MCF 10A (cell line): ENCODE measurements around the gene FGD5. TPM values are rescaled to one million over a fixed set of nuclear protein-coding genes. Genes with fewer than 3 reads are reported as not detected.

Source experiments
- BruUV-seq: library from RNA; stranded (reverse); fragments of 400-500 nt; replicated peaks from 2 replicates; lab custom pipeline; 2021; lab: Mats Ljungman, UMichigan
- CTCF ChIA-PET: fragments of 300-600 bp; sonication (Branson Sonifier 250); formaldehyde crosslinking; extraction: SDS; loops from one replicate; lab custom pipeline; 2021; ENCODE audit warnings: antibody characterized with exemption, inconsistent platforms; lab: Yijun Ruan, JAX
- POLR2A ChIA-PET: fragments of 300-600, 350-650 bp; sonication (Branson Sonifier 250); formaldehyde crosslinking; extraction: SDS; loops from one replicate; lab custom pipeline; 2020; ENCODE audit warnings: antibody characterized with exemption, inconsistent platforms; lab: Yijun Ruan, JAX
- DNase-seq: peaks from one replicate; pipeline ENCODE4 v3.0.0-alpha.2; 2018; ENCODE audit not compliant: unreplicated experiment
- H3K27ac Mint-ChIP-seq: one replicate; pipeline ENCODE4 v1.8.0; 2022; ENCODE audit warnings: mild to moderate bottlenecking, low read depth, mixed read lengths; ENCODE audit not compliant: unreplicated experiment
- H3K27me3 Mint-ChIP-seq: one replicate; pipeline ENCODE4 v1.8.0; 2022; ENCODE audit warnings: mixed read lengths; ENCODE audit not compliant: insufficient read depth, unreplicated experiment
- H3K36me3 Mint-ChIP-seq: one replicate; pipeline ENCODE4 v1.8.0; 2022; ENCODE audit warnings: mild to moderate bottlenecking, moderate library complexity, mixed read lengths; ENCODE audit not compliant: insufficient read depth, unreplicated experiment
- H3K4me1 Mint-ChIP-seq: one replicate; pipeline ENCODE4 v1.8.0; 2022; ENCODE audit warnings: mixed read lengths; ENCODE audit not compliant: insufficient read depth, unreplicated experiment
- H3K4me3 Mint-ChIP-seq: one replicate; pipeline ENCODE4 v1.8.0; 2022; ENCODE audit warnings: mild to moderate bottlenecking, moderate library complexity, mixed read lengths; ENCODE audit not compliant: unreplicated experiment
- H3K9me3 Mint-ChIP-seq: one replicate; pipeline ENCODE4 v1.8.0; 2022; ENCODE audit warnings: mixed read lengths; ENCODE audit not compliant: unreplicated experiment
- intact Hi-C: fragments of 100-400 bp; cut with micrococcal nuclease; formaldehyde crosslinking; loops from 2 replicates; pipeline ENCODE4 v1.14.1; 2022
- total RNA-seq: library from RNA; stranded (reverse); gene quantifications from 2 replicates; pipeline ENCODE4 v1.2.3, GENCODE V29; 2022
- TF ChIP-seq, protein P1 (sequence below): fragments of 200-600 bp; IDR thresholded peaks from one replicate; pipeline ENCODE4 v1.8.0; 2022; ENCODE audit warnings: antibody characterized with exemption, mild to moderate bottlenecking; ENCODE audit not compliant: unreplicated experiment

FGD5 gene
- total RNA-seq, 1 experiment from 2014 or later, result not detected

DNA sequence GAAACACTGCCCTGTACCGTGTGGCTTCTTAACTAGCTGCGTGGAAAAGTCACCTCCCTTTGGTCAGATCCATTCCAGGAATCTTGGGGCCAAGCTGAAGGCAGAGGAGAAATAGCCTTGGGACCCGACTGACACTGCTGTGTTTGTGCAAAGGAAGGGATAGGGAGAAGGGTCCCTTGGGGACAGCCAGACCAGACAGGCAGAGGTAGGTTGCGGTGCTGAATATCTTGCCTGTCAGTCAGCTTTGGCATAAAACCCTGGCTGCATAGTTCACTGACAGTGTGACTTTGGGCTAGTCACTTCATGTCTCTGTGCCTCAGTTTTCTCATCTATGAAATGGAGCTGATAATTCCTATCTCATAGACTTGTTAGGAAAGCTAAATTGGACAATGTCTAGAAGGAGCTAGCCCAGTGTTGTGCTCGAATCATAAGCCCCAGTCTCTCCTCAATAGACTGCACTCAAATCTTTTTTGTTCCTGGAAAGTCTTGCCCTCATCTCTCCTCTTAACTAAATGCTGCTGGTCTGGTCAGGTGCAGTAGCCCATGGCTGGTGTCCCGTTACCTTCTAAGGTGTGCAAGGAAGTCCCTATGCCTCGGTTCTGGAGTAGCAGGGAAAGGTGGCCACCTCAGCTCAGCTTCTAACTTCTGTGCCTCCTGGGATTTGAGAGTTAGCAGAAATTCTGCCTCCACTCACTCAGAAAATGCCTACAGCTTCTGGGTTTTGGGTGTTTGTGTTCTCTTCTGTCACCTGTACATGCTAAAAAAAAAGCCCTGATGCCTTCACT lies 25.8 kb downstream of the FGD5 start:
- no peaks in the 10 kb centered on the region for H3K9me3 Mint-ChIP-seq
- H3K4me3 Mint-ChIP-seq, result no peak overlapping the region
- peaks cover 66% of the 10 kb centered on the region for H3K27me3 Mint-ChIP-seq
- no TSS peak for BruUV-seq
- H3K36me3 Mint-ChIP-seq, result no peaks in the 10 kb centered on the region
- no peaks in the 10 kb centered on the region for H3K4me1 Mint-ChIP-seq
- CTCF ChIA-PET, result interaction anchor here (0.6 kb wide), 1 partner anchor 565 kb away, joined by 3 read pairs; no protein-coding TSS in a partner anchor
- H3K27ac Mint-ChIP-seq, result no peak overlapping the region
- TF ChIP-seq, protein P1, sequence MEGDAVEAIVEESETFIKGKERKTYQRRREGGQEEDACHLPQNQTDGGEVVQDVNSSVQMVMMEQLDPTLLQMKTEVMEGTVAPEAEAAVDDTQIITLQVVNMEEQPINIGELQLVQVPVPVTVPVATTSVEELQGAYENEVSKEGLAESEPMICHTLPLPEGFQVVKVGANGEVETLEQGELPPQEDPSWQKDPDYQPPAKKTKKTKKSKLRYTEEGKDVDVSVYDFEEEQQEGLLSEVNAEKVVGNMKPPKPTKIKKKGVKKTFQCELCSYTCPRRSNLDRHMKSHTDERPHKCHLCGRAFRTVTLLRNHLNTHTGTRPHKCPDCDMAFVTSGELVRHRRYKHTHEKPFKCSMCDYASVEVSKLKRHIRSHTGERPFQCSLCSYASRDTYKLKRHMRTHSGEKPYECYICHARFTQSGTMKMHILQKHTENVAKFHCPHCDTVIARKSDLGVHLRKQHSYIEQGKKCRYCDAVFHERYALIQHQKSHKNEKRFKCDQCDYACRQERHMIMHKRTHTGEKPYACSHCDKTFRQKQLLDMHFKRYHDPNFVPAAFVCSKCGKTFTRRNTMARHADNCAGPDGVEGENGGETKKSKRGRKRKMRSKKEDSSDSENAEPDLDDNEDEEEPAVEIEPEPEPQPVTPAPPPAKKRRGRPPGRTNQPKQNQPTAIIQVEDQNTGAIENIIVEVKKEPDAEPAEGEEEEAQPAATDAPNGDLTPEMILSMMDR, result no peak
- intact Hi-C loops, result no loop called here
- POLR2A ChIA-PET, result no interaction called here
- DNase-seq, result no peak

DNA sequence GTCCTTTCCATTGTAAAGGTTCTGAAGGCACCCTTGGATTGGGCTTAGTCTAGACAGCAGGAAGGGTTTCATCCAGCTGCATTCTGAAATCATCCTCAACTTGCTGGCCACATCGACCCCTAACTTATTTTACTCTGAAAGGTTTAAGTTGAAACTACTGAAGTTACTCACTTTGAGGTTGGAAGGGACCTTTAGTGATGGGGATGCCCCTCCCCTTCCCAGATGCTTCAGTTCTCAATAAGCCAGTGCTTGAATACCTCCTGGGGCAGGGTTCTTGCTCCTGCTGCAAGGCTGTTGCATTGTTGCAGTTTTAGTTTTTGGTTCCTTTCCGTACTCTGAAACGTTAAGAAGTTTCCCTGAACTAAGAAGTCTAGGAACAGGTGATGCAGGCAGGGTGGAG lies 26.4 kb downstream of the FGD5 start:
- BruUV-seq, result no TSS peak
- POLR2A ChIA-PET, result no interaction called here
- CTCF ChIA-PET, result no interaction called here
- no peaks in the 10 kb centered on the region for H3K4me1 Mint-ChIP-seq
- H3K27ac Mint-ChIP-seq, result no peak overlapping the region
- no peak for DNase-seq
- intact Hi-C loops, result no loop called here
- H3K27me3 Mint-ChIP-seq, result peaks cover 66% of the 10 kb centered on the region
- H3K9me3 Mint-ChIP-seq, result no peaks in the 10 kb centered on the region
- TF ChIP-seq, protein P1, result no peak
- no peaks in the 10 kb centered on the region for H3K36me3 Mint-ChIP-seq
- no peak overlapping the region for H3K4me3 Mint-ChIP-seq

DNA sequence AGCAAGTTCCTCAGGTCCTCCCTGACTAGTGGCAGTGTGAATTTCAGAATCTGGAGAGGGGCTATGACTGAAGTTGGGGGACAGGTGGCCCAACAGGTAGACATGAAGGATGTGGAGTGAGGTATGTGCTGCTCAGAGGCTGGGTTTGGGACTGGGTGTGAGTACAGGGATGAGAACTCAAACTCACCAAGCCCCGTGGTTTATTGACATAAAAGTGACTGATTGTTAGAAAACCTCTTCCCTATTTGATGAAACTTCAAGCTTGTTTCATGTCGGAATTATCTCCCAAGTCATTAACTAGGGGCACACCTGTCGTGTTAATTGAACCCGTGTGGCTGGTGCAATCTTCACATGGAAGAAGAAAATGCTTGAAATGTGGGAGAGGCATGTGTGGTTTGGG lies 27.1 kb downstream of the FGD5 start:
- TF ChIP-seq, protein P1, result no peak
- no peak for DNase-seq
- POLR2A ChIA-PET, result interaction anchor here (0.6 kb wide), 1 partner anchor 172 kb away, joined by 4 read pairs; no protein-coding TSS in a partner anchor
- Mint-ChIP-seq H3K27ac (no peak overlapping the region), H3K4me1 (no peaks in the 10 kb centered on the region), H3K27me3 (peaks cover 66% of the 10 kb centered on the region), H3K9me3 (no peaks in the 10 kb centered on the region), H3K4me3 (no peak overlapping the region), H3K36me3 (no peaks in the 10 kb centered on the region)
- CTCF ChIA-PET, result interaction anchor here (1.1 kb wide), 1 partner anchor 8 kb away, joined by 6 read pairs; no protein-coding TSS in a partner anchor
- BruUV-seq, result no TSS peak
- intact Hi-C loops, result no loop called here

DNA sequence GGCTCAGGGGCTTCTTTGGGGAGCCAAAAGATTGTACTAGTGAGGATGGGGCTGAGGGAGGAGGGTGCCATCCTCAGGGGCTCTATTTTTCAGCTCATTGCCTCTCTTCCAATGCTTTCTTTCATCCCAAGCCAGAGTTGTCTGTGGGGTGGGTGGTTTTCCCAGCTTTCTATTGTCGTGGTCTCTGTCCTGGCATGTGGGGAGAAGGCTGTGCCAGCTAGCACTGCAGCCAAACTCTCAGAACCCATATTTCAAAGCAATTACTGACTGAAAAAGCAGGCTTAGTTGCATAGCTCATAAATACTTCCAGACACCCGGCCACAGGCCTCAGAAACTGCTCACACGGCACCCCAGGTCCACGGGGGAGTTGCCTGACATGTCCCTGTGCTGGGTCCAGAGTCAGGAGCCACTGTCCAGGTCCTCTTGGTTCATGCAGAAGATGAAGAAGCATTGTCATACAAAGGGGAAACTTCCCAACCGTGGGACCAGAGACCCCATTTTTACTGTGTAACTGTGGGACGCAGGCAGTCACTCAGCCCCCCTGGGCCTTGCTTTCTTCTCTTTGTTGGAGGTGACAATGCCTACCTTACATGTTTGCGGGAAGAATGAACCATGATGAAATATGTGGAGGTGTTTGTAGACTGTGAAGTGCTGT lies 27.6 kb downstream of the FGD5 start:
- H3K4me3 Mint-ChIP-seq, result no peak overlapping the region
- CTCF ChIA-PET, result interaction anchor here (1.1 kb wide), 1 partner anchor 8 kb away, joined by 6 read pairs; no protein-coding TSS in a partner anchor
- peaks cover 61% of the 10 kb centered on the region for H3K27me3 Mint-ChIP-seq

More for the DNA sequence above, 27.6 kb downstream of the FGD5 start:
- Mint-ChIP-seq H3K4me1 (no peaks in the 10 kb centered on the region), H3K9me3 (no peaks in the 10 kb centered on the region), H3K36me3 (no peaks in the 10 kb centered on the region), H3K27ac (no peak overlapping the region)
- POLR2A ChIA-PET, result interaction anchor here (0.6 kb wide), 1 partner anchor 172 kb away, joined by 4 read pairs; no protein-coding TSS in a partner anchor
- no TSS peak for BruUV-seq
- no peak for DNase-seq
- TF ChIP-seq, protein P1, result no peak
- intact Hi-C loops, result no loop called here
